HEK293 (cell line): ENCODE data around the gene BICD2.

Experiments used
- CTCF ChIA-PET: fragments of 350-600 bp; formaldehyde crosslinking; extraction: SDS; loops from one replicate; lab custom pipeline; 2021; ENCODE audit warnings: antibody characterized with exemption; lab: Yijun Ruan, JAX
- POLR2A ChIA-PET: fragments of 300-600 bp; formaldehyde crosslinking; extraction: SDS; loops from one replicate; lab custom pipeline; 2020; ENCODE audit warnings: antibody characterized with exemption, inconsistent platforms; lab: Yijun Ruan, JAX
- H3K27ac ChIP-seq: fragments of 200-500 bp; sonication (Bioruptor generic); 2 replicates; pipeline ENCODE4 v1.5.1; 2014; ENCODE audit warnings: low read depth, low read length, control low read depth, inconsistent platforms; ENCODE audit errors: extremely low read depth
- H3K36me3 ChIP-seq, 2 experiments: fragments of 200-500 bp in 1 of 2; sonication (Bioruptor generic) in 1 of 2; 1 replicate in 1 of 2; 2 replicates in 1 of 2; pipeline ENCODE4 v1.5.1; 2014 to 2017; ENCODE audit warnings: inconsistent platforms in 2 of 2, low read length in 2 of 2; ENCODE audit not compliant: control insufficient read depth in 2 of 2, insufficient read depth in 1 of 2
- H3K4me1 ChIP-seq: fragments of 200-500 bp; sonication (Bioruptor generic); 2 replicates; pipeline ENCODE4 v1.5.1; 2014; ENCODE audit warnings: mild to moderate bottlenecking, low read length, inconsistent platforms; ENCODE audit not compliant: control insufficient read depth, insufficient read depth
- H3K4me3 ChIP-seq: 2 replicates; pipeline ENCODE4 v1.5.1; 2011; ENCODE audit warnings: low read depth, mild to moderate bottlenecking, control low read depth, low read length, moderate library complexity
- H3K9me3 ChIP-seq: fragments of 200-500 bp; sonication (Bioruptor generic); 2 replicates; pipeline ENCODE4 v1.5.1; 2014; ENCODE audit warnings: low read depth, low read length, inconsistent platforms; ENCODE audit not compliant: control insufficient read depth, insufficient read depth
- TRIM28 ChIP-seq: IDR thresholded peaks from 2 replicates; pipeline ENCODE4 v1.6.1; 2011; ENCODE audit warnings: low read length, control low read depth, borderline replicate concordance
- ZFP41 ChIP-seq: fragments of 450-650 bp; formaldehyde crosslinking; IDR thresholded peaks from 2 replicates; pipeline ENCODE4 v1.5.1; 2016; ENCODE audit warnings: missing biosample characterization, missing genetic modification characterization, borderline replicate concordance
- ZNF114 ChIP-seq: fragments of 450-650 bp; formaldehyde crosslinking; IDR thresholded peaks from 2 replicates; pipeline ENCODE4 v1.5.0; 2017; ENCODE audit warnings: missing biosample characterization, missing genetic modification characterization
- ZNF585B ChIP-seq: fragments of 450-650 bp; formaldehyde crosslinking; IDR thresholded peaks from 2 replicates; pipeline ENCODE4 v1.5.1; 2016; ENCODE audit warnings: missing biosample characterization, missing genetic modification characterization
- ZNF610 ChIP-seq: fragments of 450-650 bp; formaldehyde crosslinking; IDR thresholded peaks from 2 replicates; pipeline ENCODE4 v1.5.1; 2016; ENCODE audit warnings: missing biosample characterization, missing genetic modification characterization, borderline replicate concordance
- ZNF670 ChIP-seq: fragments of 450-650 bp; formaldehyde crosslinking; IDR thresholded peaks from 2 replicates; pipeline ENCODE4 v1.5.1; 2016; ENCODE audit warnings: missing biosample characterization, missing genetic modification characterization, low read depth
- TF ChIP-seq, protein P1 (sequence below): fragments of 450-650 bp; formaldehyde crosslinking; IDR thresholded peaks from 2 replicates; pipeline ENCODE4 v1.5.1; 2016; ENCODE audit warnings: missing biosample characterization, missing genetic modification characterization
- TF ChIP-seq, protein P2 (sequence below): fragments of 450-650 bp; IDR thresholded peaks from 2 replicates; pipeline ENCODE4 v1.5.1; 2018; ENCODE audit warnings: missing biosample characterization, missing genetic modification characterization
- TF ChIP-seq, protein P3 (sequence below): fragments of 450-650 bp; formaldehyde crosslinking; IDR thresholded peaks from 2 replicates; pipeline ENCODE4 v1.5.1; 2016; ENCODE audit warnings: missing biosample characterization, missing genetic modification characterization, low read depth
- TF ChIP-seq, protein P4 (sequence below): fragments of 450-650 bp; formaldehyde crosslinking; IDR thresholded peaks from 2 replicates; pipeline ENCODE4 v1.5.1; 2016; ENCODE audit warnings: missing biosample characterization, missing genetic modification characterization

Gene BICD2

DNA sequence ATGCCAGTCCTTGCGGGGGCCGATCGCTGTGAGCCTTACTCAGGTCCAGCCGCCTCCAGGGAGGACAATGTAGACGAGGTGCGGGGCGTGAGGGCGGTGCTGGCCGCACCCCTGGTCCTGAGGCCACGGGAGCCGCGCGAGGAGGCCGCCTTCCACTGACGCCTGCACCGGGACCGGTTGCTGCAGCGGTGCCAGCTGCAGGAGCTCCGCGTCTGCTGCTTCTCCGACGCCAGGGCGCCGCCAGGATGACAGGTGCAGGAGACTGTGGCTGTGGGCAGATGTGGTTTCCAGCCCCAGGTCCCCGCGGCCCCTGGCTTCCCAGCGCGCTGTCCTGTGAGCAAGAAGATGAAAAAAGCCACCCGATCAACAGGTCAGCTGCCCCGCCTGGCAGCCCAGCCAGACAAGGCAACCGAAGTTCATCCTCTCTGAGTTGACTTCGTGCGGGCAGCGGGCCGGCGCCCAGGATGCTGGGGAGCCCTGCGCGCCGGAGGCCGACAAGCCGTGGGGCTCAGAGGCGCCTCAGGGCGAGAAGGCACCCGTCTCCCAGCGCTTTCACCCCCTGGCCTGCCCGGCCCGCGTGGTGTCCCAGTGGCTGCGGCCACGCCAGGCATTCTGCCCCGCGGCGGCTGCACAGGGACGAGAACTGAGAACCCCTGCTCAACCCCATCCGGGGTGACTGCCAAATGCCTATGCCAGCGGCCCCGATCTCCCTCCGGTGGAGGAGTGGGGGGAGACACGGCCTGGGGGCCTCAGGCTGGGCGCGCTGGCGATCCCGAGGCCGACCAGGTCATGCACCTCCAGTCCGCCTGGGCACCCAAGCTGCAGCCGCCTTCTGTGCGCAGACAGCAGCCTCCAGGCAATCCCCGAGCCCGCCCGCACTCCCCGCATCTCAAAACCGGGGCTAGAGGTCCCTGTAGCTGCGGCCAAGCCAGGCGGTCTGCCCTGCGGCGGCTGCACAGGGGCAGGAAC is 43.4 kb upstream of the BICD2 start:
- Histone ChIP-seq H3K36me3 (peaks cover 0 to 3% of the 10 kb centered on the region in 2 experiments; a peak in 1 of 3 replicates), H3K4me3 (peak overlapping the region; percentile 42), H3K9me3 (no peaks in the 10 kb centered on the region), H3K27ac (peak overlapping the region; percentile 56; the same call in 1 of the 2 replicates), H3K4me1 (no peaks in the 10 kb centered on the region)
- TF ChIP-seq TRIM28, result no peak
- TF ChIP-seq ZNF114 (tag by site-specific recombination), result no peak
- TF ChIP-seq ZNF585B (tag by site-specific recombination), result no peak
- TF ChIP-seq, protein P1, sequence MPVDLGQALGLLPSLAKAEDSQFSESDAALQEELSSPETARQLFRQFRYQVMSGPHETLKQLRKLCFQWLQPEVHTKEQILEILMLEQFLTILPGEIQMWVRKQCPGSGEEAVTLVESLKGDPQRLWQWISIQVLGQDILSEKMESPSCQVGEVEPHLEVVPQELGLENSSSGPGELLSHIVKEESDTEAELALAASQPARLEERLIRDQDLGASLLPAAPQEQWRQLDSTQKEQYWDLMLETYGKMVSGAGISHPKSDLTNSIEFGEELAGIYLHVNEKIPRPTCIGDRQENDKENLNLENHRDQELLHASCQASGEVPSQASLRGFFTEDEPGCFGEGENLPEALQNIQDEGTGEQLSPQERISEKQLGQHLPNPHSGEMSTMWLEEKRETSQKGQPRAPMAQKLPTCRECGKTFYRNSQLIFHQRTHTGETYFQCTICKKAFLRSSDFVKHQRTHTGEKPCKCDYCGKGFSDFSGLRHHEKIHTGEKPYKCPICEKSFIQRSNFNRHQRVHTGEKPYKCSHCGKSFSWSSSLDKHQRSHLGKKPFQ (tag by site-specific recombination), result no peak
- TF ChIP-seq ZNF610, result no peak
- TF ChIP-seq ZFP41 (tag by site-specific recombination), result no peak
- TF ChIP-seq, protein P2, sequence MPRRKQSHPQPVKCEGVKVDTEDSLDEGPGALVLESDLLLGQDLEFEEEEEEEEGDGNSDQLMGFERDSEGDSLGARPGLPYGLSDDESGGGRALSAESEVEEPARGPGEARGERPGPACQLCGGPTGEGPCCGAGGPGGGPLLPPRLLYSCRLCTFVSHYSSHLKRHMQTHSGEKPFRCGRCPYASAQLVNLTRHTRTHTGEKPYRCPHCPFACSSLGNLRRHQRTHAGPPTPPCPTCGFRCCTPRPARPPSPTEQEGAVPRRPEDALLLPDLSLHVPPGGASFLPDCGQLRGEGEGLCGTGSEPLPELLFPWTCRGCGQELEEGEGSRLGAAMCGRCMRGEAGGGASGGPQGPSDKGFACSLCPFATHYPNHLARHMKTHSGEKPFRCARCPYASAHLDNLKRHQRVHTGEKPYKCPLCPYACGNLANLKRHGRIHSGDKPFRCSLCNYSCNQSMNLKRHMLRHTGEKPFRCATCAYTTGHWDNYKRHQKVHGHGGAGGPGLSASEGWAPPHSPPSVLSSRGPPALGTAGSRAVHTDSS (tag by site-specific recombination), result no peak
- TF ChIP-seq, protein P3, sequence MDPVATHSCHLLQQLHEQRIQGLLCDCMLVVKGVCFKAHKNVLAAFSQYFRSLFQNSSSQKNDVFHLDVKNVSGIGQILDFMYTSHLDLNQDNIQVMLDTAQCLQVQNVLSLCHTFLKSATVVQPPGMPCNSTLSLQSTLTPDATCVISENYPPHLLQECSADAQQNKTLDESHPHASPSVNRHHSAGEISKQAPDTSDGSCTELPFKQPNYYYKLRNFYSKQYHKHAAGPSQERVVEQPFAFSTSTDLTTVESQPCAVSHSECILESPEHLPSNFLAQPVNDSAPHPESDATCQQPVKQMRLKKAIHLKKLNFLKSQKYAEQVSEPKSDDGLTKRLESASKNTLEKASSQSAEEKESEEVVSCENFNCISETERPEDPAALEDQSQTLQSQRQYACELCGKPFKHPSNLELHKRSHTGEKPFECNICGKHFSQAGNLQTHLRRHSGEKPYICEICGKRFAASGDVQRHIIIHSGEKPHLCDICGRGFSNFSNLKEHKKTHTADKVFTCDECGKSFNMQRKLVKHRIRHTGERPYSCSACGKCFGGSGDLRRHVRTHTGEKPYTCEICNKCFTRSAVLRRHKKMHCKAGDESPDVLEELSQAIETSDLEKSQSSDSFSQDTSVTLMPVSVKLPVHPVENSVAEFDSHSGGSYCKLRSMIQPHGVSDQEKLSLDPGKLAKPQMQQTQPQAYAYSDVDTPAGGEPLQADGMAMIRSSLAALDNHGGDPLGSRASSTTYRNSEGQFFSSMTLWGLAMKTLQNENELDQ, result no peak
- POLR2A ChIA-PET, result interaction anchor here (1.0 kb wide), 1 partner anchor 8 kb away, joined by 3 read pairs; no protein-coding TSS in a partner anchor
- CTCF ChIA-PET, result interaction anchor here (0.5 to 0.6 kb wide), 3 partner anchors 41 to 521 kb away, joined by 3 read pairs; no protein-coding TSS in a partner anchor

DNA sequence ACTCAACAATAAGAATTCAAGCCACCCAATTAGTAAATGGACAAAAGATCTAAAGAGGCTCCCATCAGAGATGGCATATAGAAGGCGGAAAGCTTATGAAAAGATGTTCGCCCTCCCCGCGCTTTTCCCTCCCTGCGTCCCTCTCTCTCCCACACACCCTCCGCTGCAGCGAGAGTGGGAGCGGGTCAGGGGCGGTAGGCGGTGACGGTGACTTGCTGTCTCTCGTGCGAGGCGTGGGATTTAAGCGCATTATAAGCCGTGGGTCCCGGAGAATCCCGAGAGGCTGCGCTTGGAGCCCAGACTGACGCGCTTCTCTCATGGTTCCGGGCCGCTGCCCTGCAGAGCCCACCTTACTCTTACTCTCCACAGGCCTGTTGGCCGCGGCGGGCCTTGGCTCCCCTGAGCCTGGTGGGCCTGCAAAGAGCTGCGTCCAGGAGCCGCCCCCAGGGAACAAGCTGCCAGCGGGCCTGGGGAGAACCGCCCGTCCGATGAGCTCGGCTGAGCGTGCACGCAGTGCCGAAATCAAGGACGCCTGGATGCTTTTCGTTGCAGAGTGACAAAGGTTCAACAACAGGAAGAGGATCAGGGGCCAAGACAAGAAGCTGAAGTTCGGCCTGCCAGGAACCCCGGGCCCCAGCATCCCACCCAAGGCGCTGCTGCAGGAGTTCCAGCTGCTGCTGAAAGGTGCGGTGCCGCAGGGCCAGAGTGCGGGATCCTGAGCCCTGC is 42.6 kb upstream of the BICD2 start:
- no peak for TF ChIP-seq ZNF670 (tag by site-specific recombination)
- TF ChIP-seq, protein P4, sequence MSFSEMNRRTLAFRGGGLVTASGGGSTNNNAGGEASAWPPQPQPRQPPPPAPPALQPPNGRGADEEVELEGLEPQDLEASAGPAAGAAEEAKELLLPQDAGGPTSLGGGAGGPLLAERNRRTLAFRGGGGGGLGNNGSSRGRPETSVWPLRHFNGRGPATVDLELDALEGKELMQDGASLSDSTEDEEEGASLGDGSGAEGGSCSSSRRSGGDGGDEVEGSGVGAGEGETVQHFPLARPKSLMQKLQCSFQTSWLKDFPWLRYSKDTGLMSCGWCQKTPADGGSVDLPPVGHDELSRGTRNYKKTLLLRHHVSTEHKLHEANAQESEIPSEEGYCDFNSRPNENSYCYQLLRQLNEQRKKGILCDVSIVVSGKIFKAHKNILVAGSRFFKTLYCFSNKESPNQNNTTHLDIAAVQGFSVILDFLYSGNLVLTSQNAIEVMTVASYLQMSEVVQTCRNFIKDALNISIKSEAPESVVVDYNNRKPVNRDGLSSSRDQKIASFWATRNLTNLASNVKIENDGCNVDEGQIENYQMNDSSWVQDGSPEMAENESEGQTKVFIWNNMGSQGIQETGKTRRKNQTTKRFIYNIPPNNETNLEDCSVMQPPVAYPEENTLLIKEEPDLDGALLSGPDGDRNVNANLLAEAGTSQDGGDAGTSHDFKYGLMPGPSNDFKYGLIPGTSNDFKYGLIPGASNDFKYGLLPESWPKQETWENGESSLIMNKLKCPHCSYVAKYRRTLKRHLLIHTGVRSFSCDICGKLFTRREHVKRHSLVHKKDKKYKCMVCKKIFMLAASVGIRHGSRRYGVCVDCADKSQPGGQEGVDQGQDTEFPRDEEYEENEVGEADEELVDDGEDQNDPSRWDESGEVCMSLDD (tag by site-specific recombination), result no peak
- Histone ChIP-seq H3K36me3 (no peaks in the 10 kb centered on the region), H3K4me1 (no peaks in the 10 kb centered on the region), H3K27ac (no peak overlapping the region), H3K9me3 (no peaks in the 10 kb centered on the region), H3K4me3 (no peak overlapping the region)
- CTCF ChIA-PET, result interaction anchor here (0.6 kb wide), 1 partner anchor 42 kb away, joined by 3 read pairs; no protein-coding TSS in a partner anchor
- POLR2A ChIA-PET, result no interaction called here
